Right lobe of liver (tissue), 6 donors: ENCODE measurements around the gene ADCK2. TPM values are rescaled to one million over a fixed set of nuclear protein-coding genes. Genes with fewer than 3 reads are reported as not detected.
A peak's percentile ranks its signal among the peaks of the same experiment; 100 is the strongest.

Experiments
- ATAC-seq, 4 donors: fragments of 200-7000 bp; cut with Tn5 transposase; one replicate each; pipeline ENCODE4 v1.9.1; 2020; ENCODE audit warnings: mild to moderate bottlenecking in 4 of 4, moderate library complexity in 4 of 4
- DNase-seq, 3 donors: peaks; one replicate each; pipeline ENCODE4 v3.0.0-alpha.2; 2020
- H3K27ac ChIP-seq, 3 donors: fragments of 200-600 bp; one replicate each; pipeline ENCODE4 v1.8.0; 2022
- H3K27me3 ChIP-seq, 2 donors: fragments of 200-600 bp; one replicate each; pipeline ENCODE4 v1.8.0; 2022
- H3K36me3 ChIP-seq, 4 donors: fragments of 200-600 bp; sonication (generic) in 1 of 4; one replicate each; pipeline versions ENCODE4 v1.5.1 to v1.8.0; 2017 to 2022; ENCODE audit warnings: control low read depth in 1 of 4
- H3K4me1 ChIP-seq, 4 donors: fragments of 200-600 bp; sonication (generic) in 1 of 4; one replicate each; pipeline versions ENCODE4 v1.5.1 to v1.8.0; 2017 to 2022; ENCODE audit warnings: control low read depth in 1 of 4
- H3K4me3 ChIP-seq, 3 donors: fragments of 200-600 bp; one replicate each; pipeline ENCODE4 v1.8.0; 2022
- H3K9me3 ChIP-seq, 4 donors: fragments of 200-600 bp; sonication (generic) in 1 of 4; one replicate each; pipeline versions ENCODE4 v1.5.1 to v1.8.0; 2017 to 2022; ENCODE audit warnings: control low read depth in 1 of 4
- CTCF ChIP-seq, 4 donors: fragments of 200-600 bp in 3 of 4; fragments of 450-650 bp in 1 of 4; IDR thresholded peaks; one replicate each; pipeline versions ENCODE4 v1.5.1 to v1.8.0; 2016 to 2022; ENCODE audit warnings: antibody characterized with exemption in 4 of 4, mild to moderate bottlenecking in 2 of 4
- POLR2A ChIP-seq: fragments of 450-650 bp; IDR thresholded peaks from one replicate; pipeline ENCODE4 v1.6.1; 2017; ENCODE audit warnings: antibody characterized with exemption, mild to moderate bottlenecking
- WGBS: methylation state at CpG from one replicate; pipeline ENCODE4 v1.1.6; 2018; ENCODE audit warnings: low coverage, low lambda C conversion rate; ENCODE audit not compliant: insufficient coverage; ENCODE audit errors: missing lambda C conversion rate; 5-methylcytosine and 5-hydroxymethylcytosine counted together
- intact Hi-C, 2 donors: fragments of 100-400 bp; cut with DNase I; formaldehyde crosslinking; loops; one replicate each; pipeline versions ENCODE4 v1.11.2 to v1.14.1; 2022
- total RNA-seq, 6 experiments: library from RNA; depleted of rRNA in 2 of 6; stranded (reverse); fragments of >200 nt in 2 of 6; fragmentation: NEBNext Ultra II Directional in 3 of 6; extraction: Animal tissue kit (Norgen Biotek cat#: 25700) in 3 of 6; gene quantifications; one replicate each; pipeline versions ENCODE4 v1.1.0 to v1.2.4, GENCODE V29; 2016 to 2023
- donor health status: DM: no; HTN: yes; CAD: no.
- donor health status: DM: no; HTN: no; CAD: no.
- donor health status: DM: no; HTN: no; CAD: no.
- donor health status: DM: no; HTN: yes; CAD: no.
- donor health status: DM: no; HTN: yes; CAD: no.

The ADCK2 gene
- total RNA-seq, 6 experiments from 2014 or later, result 7.8 to 13.9 (median 10.2) TPM

- Histone ChIP-seq H3K27ac (no peak overlapping the region), H3K9me3 (no peaks in the 10 kb centered on the region), H3K4me1 (peaks cover 0 to 10% (median 0%) of the 10 kb centered on the region in 4 donors), H3K36me3 (no peaks in the 10 kb centered on the region), H3K27me3 (no peaks in the 10 kb centered on the region), H3K4me3 (no peak overlapping the region)
- DNase-seq, result no peak
- TF ChIP-seq CTCF (IDR thresholded peaks at IDR 0.05) (no peak), POLR2A (no peak)
- 58% methylated on average over 7 of the region's 15 CpGs for WGBS
- no peak for ATAC-seq
- intact Hi-C loops, result no loop called here
Observed at GRCh38 chr7:140671966-140672365, 779 bp upstream of the ADCK2 start.

DNA sequence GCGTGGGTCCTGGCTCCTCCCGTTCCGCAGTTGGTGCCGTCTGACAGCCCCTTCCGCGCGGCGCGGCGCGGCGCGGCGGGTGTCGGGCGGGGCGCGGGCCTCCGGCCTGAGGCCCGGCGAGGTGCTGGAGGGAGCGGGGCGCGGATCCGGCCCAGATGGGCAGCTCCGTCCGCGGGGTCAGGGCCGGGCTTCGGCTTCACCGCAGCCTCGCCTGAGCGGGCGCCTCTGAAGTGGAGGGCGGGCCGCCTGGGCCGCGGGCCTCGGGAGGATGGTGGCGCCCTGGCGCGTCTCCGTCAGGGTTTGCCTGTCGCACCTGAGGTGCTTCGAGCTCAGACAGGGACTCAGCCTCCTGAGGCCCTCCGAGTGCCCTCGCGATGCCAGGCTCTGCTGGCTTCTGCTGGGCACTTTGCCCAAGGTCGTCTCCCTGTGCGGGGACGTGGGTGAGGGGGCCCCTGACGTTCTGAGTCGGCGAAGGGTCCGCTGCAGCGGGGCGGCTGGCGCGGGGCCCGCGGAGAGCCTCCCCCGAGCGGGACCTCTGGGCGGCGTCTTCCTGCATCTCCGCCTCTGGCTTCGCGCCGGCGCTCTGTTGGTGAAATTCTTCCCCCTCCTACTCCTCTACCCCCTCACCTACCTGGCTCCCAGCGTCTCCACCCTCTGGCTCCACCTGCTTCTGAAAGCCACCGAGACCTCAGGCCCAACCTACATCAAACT lies 473 bp downstream of the ADCK2 start:
- Histone ChIP-seq H3K27ac (peak overlapping the region in 2 of 3 donors; percentile 40 to 72), H3K4me1 (peaks cover 0 to 10% (median 0%) of the 10 kb centered on the region in 4 donors), H3K9me3 (no peaks in the 10 kb centered on the region), H3K36me3 (no peaks in the 10 kb centered on the region), H3K4me3 (peak overlapping the region; percentile 54 to 78 (median 76)), H3K27me3 (no peaks in the 10 kb centered on the region)
- intact Hi-C loops, result no loop called here
- DNase-seq (peak; percentile 57 to 68 (median 62)), ATAC-seq (peak; percentile 54 to 64 (median 61))
- TF ChIP-seq POLR2A (peak; percentile 46), CTCF (IDR thresholded peaks at IDR 0.05) (no peak)
- 0% methylated on average over 14 of the region's 72 CpGs for WGBS

GRCh38 chr7:140673774-140674155 lies 1.0 kb downstream of the ADCK2 start:
- ATAC-seq, result no peak
- Histone ChIP-seq H3K27me3 (no peaks in the 10 kb centered on the region), H3K4me3 (peak overlapping the region; percentile 54 to 78 (median 76)), H3K36me3 (no peaks in the 10 kb centered on the region), H3K4me1 (peaks cover 0 to 10% (median 0%) of the 10 kb centered on the region in 4 donors), H3K27ac (no peak overlapping the region), H3K9me3 (no peaks in the 10 kb centered on the region)
- 30% methylated on average over 2 of the region's 18 CpGs for WGBS
- DNase-seq, result no peak
- intact Hi-C loops, result no loop called here
- TF ChIP-seq CTCF (IDR thresholded peaks at IDR 0.05), result no peak
- TF ChIP-seq POLR2A, result no peak

DNA sequence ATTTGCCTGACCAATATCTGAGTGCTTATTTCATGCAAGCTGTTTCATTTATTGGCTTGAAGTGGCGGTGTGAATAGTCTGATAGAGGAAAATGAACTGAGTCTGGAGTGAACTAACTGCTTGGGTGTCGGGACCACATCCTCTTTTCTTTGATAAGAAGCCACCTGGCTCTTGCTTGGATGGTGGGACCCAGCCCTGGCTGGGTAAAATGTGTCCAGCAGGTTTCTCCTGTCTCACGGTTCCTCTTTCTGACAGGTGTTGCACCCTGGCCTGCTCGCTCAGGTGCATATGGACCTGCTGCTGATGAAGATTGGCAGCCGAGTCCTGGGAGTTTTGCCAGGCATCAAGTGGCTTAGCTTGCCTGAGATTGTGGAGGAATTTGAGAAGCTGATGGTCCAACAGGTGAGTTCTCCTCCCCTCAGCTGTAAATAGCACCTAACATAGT lies 1.6 kb downstream of the ADCK2 start:
- no peak overlapping the region for H3K4me3 ChIP-seq
- DNase-seq, result no peak

More for the DNA sequence above, 1.6 kb downstream of the ADCK2 start:
- H3K4me1 ChIP-seq, result peaks cover 0 to 10% (median 0%) of the 10 kb centered on the region in 4 donors
- no peaks in the 10 kb centered on the region for H3K36me3 ChIP-seq
- no peak overlapping the region for H3K27ac ChIP-seq
- intact Hi-C loops, result no loop called here
- TF ChIP-seq CTCF (IDR thresholded peaks at IDR 0.05) (no peak), POLR2A (no peak)
- ATAC-seq, result no peak
- 81% methylated on average over 5 of the region's 5 CpGs for WGBS
- no peaks in the 10 kb centered on the region for H3K27me3 ChIP-seq
- no peaks in the 10 kb centered on the region for H3K9me3 ChIP-seq
